Activated B cell treated with CpG ODN at 0.5 μM for 24 hours (primary cell): Measurements from ENCODE around the gene POMT2. TPM values are rescaled to one million over a fixed set of nuclear protein-coding genes. Genes with fewer than 3 reads are reported as not detected.

Experiments
- ATAC-seq: fragments of 200-7000 bp; cut with Tn5 transposase; one replicate; pipeline ENCODE4 v1.10.0; 2021; ENCODE audit warnings: low read depth, mild to moderate bottlenecking, moderate library complexity
- CTCF ChIA-PET: fragments of 350-600 bp; sonication (Branson Sonifier 250); formaldehyde crosslinking; loops from one replicate; lab custom pipeline; 2021; ENCODE audit warnings: antibody characterized with exemption; lab: Charles Lee
- POLR2A ChIA-PET: fragments of 350-600 bp; sonication (Branson Sonifier 250); formaldehyde crosslinking; loops from one replicate; lab custom pipeline; 2021; ENCODE audit warnings: antibody characterized with exemption; lab: Charles Lee
- DNase-seq: peaks from one replicate; pipeline ENCODE4 v3.0.0; 2022
- H3K27ac Mint-ChIP-seq: one replicate; pipeline ENCODE4 v1.8.0; 2020; ENCODE audit warnings: mixed read lengths
- H3K27me3 Mint-ChIP-seq: one replicate; pipeline ENCODE4 v1.8.0; 2021; ENCODE audit warnings: mixed read lengths
- H3K36me3 Mint-ChIP-seq: one replicate; pipeline ENCODE4 v1.8.0; 2021; ENCODE audit warnings: low read depth, mixed read lengths
- H3K4me1 Mint-ChIP-seq: one replicate; pipeline ENCODE4 v1.8.0; 2021; ENCODE audit warnings: mixed read lengths
- H3K4me3 Mint-ChIP-seq: one replicate; pipeline ENCODE4 v1.8.0; 2020; ENCODE audit warnings: mild to moderate bottlenecking, mixed read lengths
- H3K9me3 Mint-ChIP-seq: one replicate; pipeline ENCODE4 v1.8.0; 2020; ENCODE audit warnings: mixed read lengths
- intact Hi-C: fragments of 100-400 bp; cut with micrococcal nuclease; formaldehyde crosslinking; loops from one replicate; pipeline ENCODE4 v1.15.1; 2024
- total RNA-seq: library from RNA; stranded (reverse); gene quantifications from 2 replicates; pipeline ENCODE4 v1.2.3, GENCODE V29; 2022
- TF ChIP-seq, protein P1 (sequence below): fragments of 200-600 bp; IDR thresholded peaks from one replicate; pipeline ENCODE4 v1.8.0; 2022; ENCODE audit warnings: antibody characterized with exemption, mild to moderate bottlenecking

POMT2 gene
- total RNA-seq, 1 donor from 2014 or later: 30.8 TPM

DNA sequence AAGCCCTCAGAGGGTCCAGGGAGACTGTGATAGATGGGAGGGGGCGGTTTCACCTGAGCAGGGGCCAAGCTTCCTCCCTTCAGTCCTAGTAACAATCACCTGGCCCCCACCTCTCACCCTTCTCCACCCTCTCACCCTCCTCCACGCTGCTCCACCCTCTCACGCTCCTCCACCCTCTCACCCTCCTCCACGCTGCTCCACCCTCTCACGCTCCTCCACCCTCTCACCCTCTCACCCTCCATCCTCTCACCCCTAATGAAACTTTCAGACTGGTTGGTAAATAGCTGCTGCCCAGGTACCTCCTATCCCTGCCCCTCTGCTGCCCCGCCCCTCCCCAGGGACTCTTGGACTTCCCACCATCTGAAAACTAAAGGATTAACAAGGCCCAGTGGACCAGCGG lies 83.9 kb downstream of the POMT2 start:
- ATAC-seq (no peak), DNase-seq (no peak)
- ChIA-PET CTCF (no interaction called here), POLR2A (no interaction called here)
- Mint-ChIP-seq H3K4me1 (peaks cover 3% of the 10 kb centered on the region), H3K27me3 (no peaks in the 10 kb centered on the region), H3K36me3 (no peaks in the 10 kb centered on the region), H3K27ac (no peak overlapping the region), H3K4me3 (no peak overlapping the region), H3K9me3 (no peaks in the 10 kb centered on the region)
- intact Hi-C loops: no loop called here
- TF ChIP-seq, protein P1, sequence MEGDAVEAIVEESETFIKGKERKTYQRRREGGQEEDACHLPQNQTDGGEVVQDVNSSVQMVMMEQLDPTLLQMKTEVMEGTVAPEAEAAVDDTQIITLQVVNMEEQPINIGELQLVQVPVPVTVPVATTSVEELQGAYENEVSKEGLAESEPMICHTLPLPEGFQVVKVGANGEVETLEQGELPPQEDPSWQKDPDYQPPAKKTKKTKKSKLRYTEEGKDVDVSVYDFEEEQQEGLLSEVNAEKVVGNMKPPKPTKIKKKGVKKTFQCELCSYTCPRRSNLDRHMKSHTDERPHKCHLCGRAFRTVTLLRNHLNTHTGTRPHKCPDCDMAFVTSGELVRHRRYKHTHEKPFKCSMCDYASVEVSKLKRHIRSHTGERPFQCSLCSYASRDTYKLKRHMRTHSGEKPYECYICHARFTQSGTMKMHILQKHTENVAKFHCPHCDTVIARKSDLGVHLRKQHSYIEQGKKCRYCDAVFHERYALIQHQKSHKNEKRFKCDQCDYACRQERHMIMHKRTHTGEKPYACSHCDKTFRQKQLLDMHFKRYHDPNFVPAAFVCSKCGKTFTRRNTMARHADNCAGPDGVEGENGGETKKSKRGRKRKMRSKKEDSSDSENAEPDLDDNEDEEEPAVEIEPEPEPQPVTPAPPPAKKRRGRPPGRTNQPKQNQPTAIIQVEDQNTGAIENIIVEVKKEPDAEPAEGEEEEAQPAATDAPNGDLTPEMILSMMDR: no peak

- TF ChIP-seq, protein P1: no peak
- intact Hi-C loops: no loop called here
- no peaks in the 10 kb centered on the region for H3K27me3 Mint-ChIP-seq
- POLR2A ChIA-PET: no interaction called here
- ATAC-seq (no peak), DNase-seq (no peak)
- H3K9me3 Mint-ChIP-seq: peaks cover 2% of the 10 kb centered on the region
- no peak overlapping the region for H3K27ac Mint-ChIP-seq
- CTCF ChIA-PET: no interaction called here
- no peak overlapping the region for H3K4me3 Mint-ChIP-seq
- H3K4me1 Mint-ChIP-seq: no peaks in the 10 kb centered on the region
- H3K36me3 Mint-ChIP-seq: no peaks in the 10 kb centered on the region
Observed at GRCh38 chr14:77231721-77232120, 89.0 kb downstream of the POMT2 start.

GRCh38 chr14:77230914-77231313 lies 89.8 kb downstream of the POMT2 start:
- H3K36me3 Mint-ChIP-seq: no peaks in the 10 kb centered on the region
- H3K27ac Mint-ChIP-seq: no peak overlapping the region
- TF ChIP-seq, protein P1: no peak
- POLR2A ChIA-PET: no interaction called here
- H3K4me1 Mint-ChIP-seq: no peaks in the 10 kb centered on the region
- CTCF ChIA-PET: no interaction called here
- intact Hi-C loops: no loop called here
- DNase-seq (no peak), ATAC-seq (no peak)
- no peak overlapping the region for H3K4me3 Mint-ChIP-seq
- no peaks in the 10 kb centered on the region for H3K27me3 Mint-ChIP-seq
- H3K9me3 Mint-ChIP-seq: peaks cover 2% of the 10 kb centered on the region

GRCh38 chr14:77228056-77228455 lies 92.6 kb downstream of the POMT2 start:
- Mint-ChIP-seq H3K36me3 (no peaks in the 10 kb centered on the region), H3K4me1 (no peaks in the 10 kb centered on the region), H3K27me3 (peaks cover 2% of the 10 kb centered on the region), H3K27ac (no peak overlapping the region), H3K4me3 (no peak overlapping the region), H3K9me3 (peaks cover 2% of the 10 kb centered on the region)
- ChIA-PET CTCF (no interaction called here), POLR2A (no interaction called here)
- DNase-seq (no peak), ATAC-seq (no peak)
- TF ChIP-seq, protein P1: no peak
- intact Hi-C loops: no loop called here

GRCh38 chr14:77225892-77226557 lies 94.7 kb downstream of the POMT2 start:
- no peaks in the 10 kb centered on the region for H3K36me3 Mint-ChIP-seq
- intact Hi-C loops: no loop called here

More at GRCh38 chr14:77225892-77226557, 94.7 kb downstream of the POMT2 start:
- H3K4me1 Mint-ChIP-seq: no peaks in the 10 kb centered on the region
- DNase-seq: no peak
- no peak overlapping the region for H3K27ac Mint-ChIP-seq
- H3K9me3 Mint-ChIP-seq: peaks cover under 1% of the 10 kb centered on the region
- ATAC-seq: no peak
- no peak overlapping the region for H3K4me3 Mint-ChIP-seq
- CTCF ChIA-PET: no interaction called here
- TF ChIP-seq, protein P1: no peak
- POLR2A ChIA-PET: no interaction called here
- peaks cover 2% of the 10 kb centered on the region for H3K27me3 Mint-ChIP-seq
